ENCODE results near the gene CFAP73.

DNA sequence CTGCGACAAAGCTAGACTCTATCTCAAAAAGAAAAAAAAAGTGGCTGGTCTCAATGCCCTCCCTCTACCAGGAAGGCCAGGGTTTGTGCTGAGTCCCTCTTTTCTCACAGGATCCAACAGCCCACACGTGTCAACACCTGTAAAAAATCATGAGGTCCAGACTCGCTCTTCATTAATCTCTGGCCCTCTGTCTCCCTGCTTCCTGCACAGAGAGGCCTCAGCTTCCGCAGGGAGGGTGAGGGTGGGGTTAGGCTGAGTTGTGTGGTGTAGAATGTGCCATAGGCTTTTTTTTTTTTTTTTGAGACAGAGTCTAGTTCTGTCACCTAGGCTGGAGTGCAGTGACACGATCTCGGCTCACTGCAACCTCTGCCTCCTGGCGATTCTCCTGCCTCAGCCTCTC, 6.1 kb downstream of the CFAP73 start:
- TF ChIP-seq, protein P1, sequence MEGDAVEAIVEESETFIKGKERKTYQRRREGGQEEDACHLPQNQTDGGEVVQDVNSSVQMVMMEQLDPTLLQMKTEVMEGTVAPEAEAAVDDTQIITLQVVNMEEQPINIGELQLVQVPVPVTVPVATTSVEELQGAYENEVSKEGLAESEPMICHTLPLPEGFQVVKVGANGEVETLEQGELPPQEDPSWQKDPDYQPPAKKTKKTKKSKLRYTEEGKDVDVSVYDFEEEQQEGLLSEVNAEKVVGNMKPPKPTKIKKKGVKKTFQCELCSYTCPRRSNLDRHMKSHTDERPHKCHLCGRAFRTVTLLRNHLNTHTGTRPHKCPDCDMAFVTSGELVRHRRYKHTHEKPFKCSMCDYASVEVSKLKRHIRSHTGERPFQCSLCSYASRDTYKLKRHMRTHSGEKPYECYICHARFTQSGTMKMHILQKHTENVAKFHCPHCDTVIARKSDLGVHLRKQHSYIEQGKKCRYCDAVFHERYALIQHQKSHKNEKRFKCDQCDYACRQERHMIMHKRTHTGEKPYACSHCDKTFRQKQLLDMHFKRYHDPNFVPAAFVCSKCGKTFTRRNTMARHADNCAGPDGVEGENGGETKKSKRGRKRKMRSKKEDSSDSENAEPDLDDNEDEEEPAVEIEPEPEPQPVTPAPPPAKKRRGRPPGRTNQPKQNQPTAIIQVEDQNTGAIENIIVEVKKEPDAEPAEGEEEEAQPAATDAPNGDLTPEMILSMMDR (IDR thresholded peaks at IDR 0.05), result no peak
- no peak for TF ChIP-seq POLR2A (IDR thresholded peaks at IDR 0.05)
